ENCODE results near the gene MYO18B. TPM values are rescaled to one million over a fixed set of nuclear protein-coding genes. Genes with fewer than 3 reads are reported as not detected.

Gene MYO18B
- polyA plus RNA-seq, 3 donors, result not detected

DNA sequence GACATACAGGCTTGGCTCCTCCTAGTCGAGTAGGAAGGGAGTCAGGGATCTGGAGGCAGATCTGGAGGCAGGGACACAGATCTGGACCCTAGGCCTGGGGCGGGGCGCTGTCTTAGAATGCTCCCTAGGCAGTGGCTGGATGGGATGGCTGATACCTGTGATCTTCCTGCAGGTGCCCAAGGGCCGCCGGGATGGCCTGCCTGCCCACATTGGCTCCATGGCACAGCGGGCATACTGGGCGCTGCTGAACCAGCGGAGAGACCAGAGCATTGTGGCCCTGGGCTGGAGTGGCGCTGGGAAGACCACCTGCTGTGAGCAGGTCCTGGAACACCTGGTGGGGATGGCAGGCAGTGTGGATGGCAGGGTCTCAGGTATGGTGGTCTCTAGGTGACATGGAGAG, 35.4 kb downstream of the MYO18B start:
- Histone ChIP-seq H3K27ac (ENCODE audit: low read depth in 1 of 2, low read length in 2 of 2) (no peak overlapping the region), H2AFZ (ENCODE audit: insufficient read depth, low read depth, low read length, poor library complexity, severe bottlenecking) (no peak overlapping the region), H3K9ac (ENCODE audit: insufficient read depth, low read length, poor library complexity, severe bottlenecking) (no peak overlapping the region), H3K4me2 (replicated peaks; ENCODE audit: extremely low read depth, low read length, poor library complexity, severe bottlenecking) (no peak overlapping the region), H4K20me1 (ENCODE audit: insufficient read depth, low read length) (no peaks in the 10 kb centered on the region), H3K36me3 (replicated peaks in 1 of 2; ENCODE audit: control insufficient read depth in 1 of 2, insufficient read depth in 2 of 2, low read length in 2 of 2) (no peaks in the 10 kb centered on the region), H3K27me3 (ENCODE audit: control insufficient read depth in 2 of 2, insufficient read depth in 2 of 2, low read length in 2 of 2) (peaks cover 0 to 5% of the 10 kb centered on the region in 2 donors), H3K79me2 (ENCODE audit: insufficient read depth, low read length) (no peaks in the 10 kb centered on the region), H3K9me3 (replicated peaks in 1 of 2; ENCODE audit: control insufficient read depth in 1 of 2, insufficient read depth in 1 of 2, low read length in 2 of 2) (no peaks in the 10 kb centered on the region), H3K4me3 (replicated peaks in 1 of 3; ENCODE audit: low read depth in 2 of 3, low read length in 3 of 3) (no peak overlapping the region), H3K4me1 (ENCODE audit: control insufficient read depth in 1 of 2, insufficient read depth in 2 of 2, low read length in 2 of 2) (no peaks in the 10 kb centered on the region)
- Mint-ChIP-seq H3K4me3 (no peak overlapping the region), H3K4me1 (peaks cover 2% of the 10 kb centered on the region), H3K36me3 (no peaks in the 10 kb centered on the region), H3K27me3 (ENCODE audit: low read depth in 3 of 3) (peaks cover 7 to 17% (median 14%) of the 10 kb centered on the region in 3 donors), H3K27ac (no peak overlapping the region), H3K9me3 (no peaks in the 10 kb centered on the region)
- DNase-seq, result no peak
- TF ChIP-seq, protein P1, sequence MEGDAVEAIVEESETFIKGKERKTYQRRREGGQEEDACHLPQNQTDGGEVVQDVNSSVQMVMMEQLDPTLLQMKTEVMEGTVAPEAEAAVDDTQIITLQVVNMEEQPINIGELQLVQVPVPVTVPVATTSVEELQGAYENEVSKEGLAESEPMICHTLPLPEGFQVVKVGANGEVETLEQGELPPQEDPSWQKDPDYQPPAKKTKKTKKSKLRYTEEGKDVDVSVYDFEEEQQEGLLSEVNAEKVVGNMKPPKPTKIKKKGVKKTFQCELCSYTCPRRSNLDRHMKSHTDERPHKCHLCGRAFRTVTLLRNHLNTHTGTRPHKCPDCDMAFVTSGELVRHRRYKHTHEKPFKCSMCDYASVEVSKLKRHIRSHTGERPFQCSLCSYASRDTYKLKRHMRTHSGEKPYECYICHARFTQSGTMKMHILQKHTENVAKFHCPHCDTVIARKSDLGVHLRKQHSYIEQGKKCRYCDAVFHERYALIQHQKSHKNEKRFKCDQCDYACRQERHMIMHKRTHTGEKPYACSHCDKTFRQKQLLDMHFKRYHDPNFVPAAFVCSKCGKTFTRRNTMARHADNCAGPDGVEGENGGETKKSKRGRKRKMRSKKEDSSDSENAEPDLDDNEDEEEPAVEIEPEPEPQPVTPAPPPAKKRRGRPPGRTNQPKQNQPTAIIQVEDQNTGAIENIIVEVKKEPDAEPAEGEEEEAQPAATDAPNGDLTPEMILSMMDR (IDR thresholded peaks at IDR 0.05), result no peak
- WGBS (ENCODE audit: insufficient coverage), result 90% methylated on average over 8 of the region's 9 CpGs
- intact Hi-C loops (cut with micrococcal nuclease), result no loop called here

DNA sequence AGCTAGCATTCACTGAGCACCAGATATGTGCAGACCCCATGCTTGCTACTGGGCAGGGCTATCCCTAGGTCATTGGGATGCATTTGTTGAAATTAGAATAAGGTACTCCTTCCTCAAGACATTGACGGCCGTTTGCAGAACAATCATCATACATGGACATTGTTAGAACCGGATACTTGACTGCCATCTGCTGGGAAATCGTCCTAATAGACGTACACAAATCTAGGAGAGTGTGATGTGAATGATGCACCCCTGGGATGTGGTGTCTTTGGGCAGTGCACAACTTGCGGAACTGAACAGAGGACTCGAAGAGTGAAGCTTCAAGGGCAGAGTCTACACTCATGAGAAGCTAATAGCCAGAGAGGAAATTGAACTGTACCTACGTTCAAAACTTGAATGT, 35.9 kb downstream of the MYO18B start:
- Histone ChIP-seq H3K27ac (ENCODE audit: low read depth in 1 of 2, low read length in 2 of 2) (no peak overlapping the region), H3K9ac (ENCODE audit: insufficient read depth, low read length, poor library complexity, severe bottlenecking) (no peak overlapping the region), H3K9me3 (replicated peaks in 1 of 2; ENCODE audit: control insufficient read depth in 1 of 2, insufficient read depth in 1 of 2, low read length in 2 of 2) (no peaks in the 10 kb centered on the region), H2AFZ (ENCODE audit: insufficient read depth, low read depth, low read length, poor library complexity, severe bottlenecking) (no peak overlapping the region), H3K4me3 (replicated peaks in 1 of 3; ENCODE audit: low read depth in 2 of 3, low read length in 3 of 3) (no peak overlapping the region), H4K20me1 (ENCODE audit: insufficient read depth, low read length) (no peaks in the 10 kb centered on the region), H3K27me3 (ENCODE audit: control insufficient read depth in 2 of 2, insufficient read depth in 2 of 2, low read length in 2 of 2) (peaks cover 0 to 6% of the 10 kb centered on the region in 2 donors), H3K4me1 (ENCODE audit: control insufficient read depth in 1 of 2, insufficient read depth in 2 of 2, low read length in 2 of 2) (no peaks in the 10 kb centered on the region), H3K36me3 (replicated peaks in 1 of 2; ENCODE audit: control insufficient read depth in 1 of 2, insufficient read depth in 2 of 2, low read length in 2 of 2) (no peaks in the 10 kb centered on the region), H3K79me2 (ENCODE audit: insufficient read depth, low read length) (no peaks in the 10 kb centered on the region), H3K4me2 (replicated peaks; ENCODE audit: extremely low read depth, low read length, poor library complexity, severe bottlenecking) (no peak overlapping the region)
- Mint-ChIP-seq H3K9me3 (no peaks in the 10 kb centered on the region), H3K4me3 (no peak overlapping the region), H3K4me1 (peaks cover under 1% of the 10 kb centered on the region), H3K36me3 (no peaks in the 10 kb centered on the region), H3K27me3 (ENCODE audit: low read depth in 3 of 3) (peaks cover 8 to 17% (median 16%) of the 10 kb centered on the region in 3 donors), H3K27ac (no peak overlapping the region)
- 64% methylated on average over 3 of the region's 8 CpGs for WGBS (ENCODE audit: insufficient coverage)
- DNase-seq, result peak in 2 of 3 donors; percentile 9 to 25
- intact Hi-C loops (cut with micrococcal nuclease), result no loop called here
- TF ChIP-seq, protein P1 (IDR thresholded peaks at IDR 0.05), result peak; percentile 25
